Measurements from ENCODE around the gene DRAXIN.

DRAXIN gene

DNA sequence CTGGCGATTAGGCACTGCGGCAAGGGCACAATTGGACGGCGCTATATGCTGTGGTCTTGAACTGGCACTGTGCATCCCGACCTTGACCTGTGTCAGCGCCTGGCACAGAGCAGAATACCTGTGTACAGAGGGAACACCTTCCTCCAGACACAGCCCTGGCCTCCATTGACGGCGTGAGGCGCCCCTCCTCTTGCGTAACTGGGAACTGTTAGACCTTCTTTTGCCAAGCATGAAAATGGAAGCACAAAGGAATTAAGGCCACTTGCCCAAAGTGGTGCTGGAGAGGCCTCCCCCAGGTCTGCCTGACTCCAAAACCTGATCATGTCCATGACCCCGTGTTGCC lies 37.6 kb downstream of the DRAXIN start:
- DNase-seq (ENCODE audit: low spot score) = no peak
- H3K27ac ChIP-seq = peak overlapping the region in 1 of 2 donors; percentile 71
- no peak overlapping the region for H3K4me3 ChIP-seq
- TF ChIP-seq, protein P1, sequence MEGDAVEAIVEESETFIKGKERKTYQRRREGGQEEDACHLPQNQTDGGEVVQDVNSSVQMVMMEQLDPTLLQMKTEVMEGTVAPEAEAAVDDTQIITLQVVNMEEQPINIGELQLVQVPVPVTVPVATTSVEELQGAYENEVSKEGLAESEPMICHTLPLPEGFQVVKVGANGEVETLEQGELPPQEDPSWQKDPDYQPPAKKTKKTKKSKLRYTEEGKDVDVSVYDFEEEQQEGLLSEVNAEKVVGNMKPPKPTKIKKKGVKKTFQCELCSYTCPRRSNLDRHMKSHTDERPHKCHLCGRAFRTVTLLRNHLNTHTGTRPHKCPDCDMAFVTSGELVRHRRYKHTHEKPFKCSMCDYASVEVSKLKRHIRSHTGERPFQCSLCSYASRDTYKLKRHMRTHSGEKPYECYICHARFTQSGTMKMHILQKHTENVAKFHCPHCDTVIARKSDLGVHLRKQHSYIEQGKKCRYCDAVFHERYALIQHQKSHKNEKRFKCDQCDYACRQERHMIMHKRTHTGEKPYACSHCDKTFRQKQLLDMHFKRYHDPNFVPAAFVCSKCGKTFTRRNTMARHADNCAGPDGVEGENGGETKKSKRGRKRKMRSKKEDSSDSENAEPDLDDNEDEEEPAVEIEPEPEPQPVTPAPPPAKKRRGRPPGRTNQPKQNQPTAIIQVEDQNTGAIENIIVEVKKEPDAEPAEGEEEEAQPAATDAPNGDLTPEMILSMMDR (IDR thresholded peaks at IDR 0.05) = no peak

DNA sequence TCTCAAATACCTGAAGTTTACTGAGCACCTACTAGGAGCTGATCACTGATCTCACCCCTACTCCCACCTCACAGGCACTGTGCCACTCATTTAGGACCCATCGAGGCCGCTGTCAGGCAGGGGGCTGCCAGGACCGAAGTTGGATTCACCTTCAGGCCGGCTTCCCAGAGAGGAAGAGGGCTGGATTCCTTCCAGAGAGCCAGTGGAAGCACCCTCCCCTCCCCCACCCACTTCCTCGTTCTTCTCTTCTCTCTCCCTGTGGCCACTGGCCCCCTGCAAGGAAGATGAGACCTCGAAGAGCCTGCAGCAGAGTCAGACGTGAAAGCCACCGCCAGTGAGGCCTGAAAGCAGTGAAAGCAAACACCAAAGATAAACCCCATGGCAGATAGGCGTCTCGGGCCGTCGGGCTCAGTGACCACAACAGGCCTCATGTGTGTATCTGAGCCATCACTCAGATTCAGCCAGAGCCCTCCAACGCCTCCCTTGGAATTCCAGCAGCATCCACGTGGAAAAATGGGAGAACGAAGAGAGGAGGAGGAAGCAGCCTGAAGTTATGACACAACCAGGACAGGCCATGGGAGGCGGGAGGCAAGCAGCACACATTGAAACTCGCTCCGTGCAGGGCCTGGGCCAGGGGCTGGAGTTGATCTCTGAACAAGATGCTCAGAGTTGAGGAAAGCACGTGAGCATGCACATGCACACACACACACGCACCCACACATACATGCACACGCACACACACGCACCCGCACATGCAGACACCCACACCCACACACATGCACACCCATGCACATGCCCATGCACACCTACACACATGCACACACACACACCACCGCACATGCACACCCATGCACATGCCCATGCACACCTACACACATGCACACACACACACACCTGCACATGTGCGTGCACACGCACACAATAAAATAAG lies 38.3 kb downstream of the DRAXIN start:
- no peak for DNase-seq (ENCODE audit: low spot score)
- TF ChIP-seq, protein P1 (IDR thresholded peaks at IDR 0.05) = no peak
- Histone ChIP-seq H3K4me3 (no peak overlapping the region), H3K27ac (peak overlapping the region in 1 of 2 donors; percentile 71)

DNA sequence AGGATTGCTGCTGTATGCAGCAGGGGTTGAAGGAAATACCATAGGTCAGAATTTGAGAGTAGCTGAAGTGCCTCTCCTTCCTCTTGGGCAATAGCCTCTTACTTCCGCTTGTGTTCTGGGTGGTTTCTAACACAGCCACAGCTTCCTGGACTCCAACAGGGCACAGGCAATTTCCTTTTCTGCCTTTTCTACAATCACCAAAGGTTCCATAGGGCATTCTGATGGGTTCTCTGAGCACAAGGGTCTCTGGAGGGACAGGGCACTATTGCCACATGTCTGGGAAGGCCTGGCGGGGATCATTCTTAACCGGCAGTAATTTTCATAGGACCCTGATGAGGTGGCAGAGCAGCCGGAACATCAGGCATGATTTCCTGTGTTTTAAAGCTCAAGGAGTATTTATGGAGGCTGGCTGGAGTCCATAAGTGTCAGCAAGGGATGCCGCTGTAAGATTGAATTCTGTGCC lies 39.0 kb downstream of the DRAXIN start:
- H3K27ac ChIP-seq = peak overlapping the region in 1 of 2 donors; percentile 71
- no peak for DNase-seq (ENCODE audit: low spot score)
- no peak overlapping the region for H3K4me3 ChIP-seq
- TF ChIP-seq, protein P1 (IDR thresholded peaks at IDR 0.05) = no peak

DNA sequence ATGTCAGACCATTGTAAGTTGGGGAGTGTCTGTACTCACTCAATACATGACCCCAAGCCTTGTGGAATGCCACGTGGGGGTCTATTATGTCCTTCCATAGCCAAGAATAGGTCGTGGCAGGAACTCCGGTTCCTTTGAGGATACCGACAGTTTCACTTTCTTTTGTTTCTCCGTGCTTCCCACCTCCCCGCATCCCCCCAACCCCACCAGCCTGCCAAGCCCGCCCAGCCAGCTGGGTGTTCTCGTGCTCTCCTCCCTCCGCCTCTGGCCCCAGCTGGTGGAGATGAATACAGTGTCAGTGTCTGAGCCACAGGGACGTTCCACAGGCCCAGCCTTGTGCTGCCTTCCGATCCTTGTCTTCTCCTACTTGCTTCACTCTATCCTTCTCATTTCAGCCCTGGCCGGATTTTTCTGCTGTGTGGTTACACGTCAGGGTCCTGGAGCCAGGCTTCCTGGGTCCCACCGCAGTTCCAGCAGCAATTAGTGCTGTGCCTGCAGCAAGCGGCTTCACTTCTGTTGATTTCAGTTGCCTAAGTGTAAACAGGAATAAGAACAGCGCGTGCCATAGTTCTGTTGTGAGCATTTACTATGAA lies 40.3 kb downstream of the DRAXIN start:
- DNase-seq (ENCODE audit: low spot score) = no peak
- TF ChIP-seq, protein P1 (IDR thresholded peaks at IDR 0.05) = no peak
- peak overlapping the region in 1 of 2 donors; percentile 82 for H3K27ac ChIP-seq
- H3K4me3 ChIP-seq = peak overlapping the region; percentile 57

DNA sequence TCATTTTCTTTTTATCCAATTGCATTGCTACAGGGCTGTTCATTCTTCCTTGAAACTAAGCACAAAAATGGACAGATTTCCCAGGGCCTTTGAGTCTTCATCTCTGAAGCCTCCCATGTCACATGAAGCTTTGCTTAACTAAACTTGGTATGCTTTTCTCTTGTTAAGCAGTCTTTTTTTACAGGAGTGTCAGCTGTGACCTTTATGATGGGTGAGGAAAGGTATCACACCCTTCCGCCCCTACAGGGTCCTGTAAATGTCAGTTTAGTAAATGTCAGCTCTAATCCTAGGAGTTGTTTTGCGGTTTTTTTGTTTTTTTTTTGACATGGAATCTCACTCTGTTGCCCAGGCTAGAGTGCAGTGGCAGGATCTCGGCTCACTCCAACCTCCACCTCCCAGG lies 41.8 kb downstream of the DRAXIN start:
- DNase-seq (ENCODE audit: low spot score) = no peak
- TF ChIP-seq, protein P1 (IDR thresholded peaks at IDR 0.05) = no peak
- no peak overlapping the region for H3K27ac ChIP-seq
- no peak overlapping the region for H3K4me3 ChIP-seq

DNA sequence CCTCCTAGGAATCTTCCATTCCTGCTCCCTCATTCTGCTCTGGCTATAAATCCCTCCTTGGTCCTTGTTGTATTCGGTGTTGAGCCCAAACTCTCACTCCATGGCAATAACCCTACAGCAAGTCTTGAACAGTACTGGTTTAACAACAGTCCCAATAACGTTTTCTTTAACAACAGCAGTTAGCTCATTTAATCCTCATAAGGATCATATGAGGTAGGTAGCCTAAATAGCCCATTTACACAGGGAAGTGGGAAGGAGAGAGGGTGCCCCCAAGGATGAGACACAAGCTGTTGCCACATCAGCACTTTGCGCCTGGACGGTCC lies 44.0 kb downstream of the DRAXIN start:
- Histone ChIP-seq H3K27ac (peak overlapping the region; percentile 81 to 93), H3K4me3 (peak overlapping the region; percentile 87)
- TF ChIP-seq, protein P1 (IDR thresholded peaks at IDR 0.05) = no peak
- no peak for DNase-seq (ENCODE audit: low spot score)
